Naive B cell (primary cell): Measurements from ENCODE around the gene RIMS4. TPM values are rescaled to one million over a fixed set of nuclear protein-coding genes. Genes with fewer than 3 reads are reported as not detected.

Experiments
- ATAC-seq, 2 donors: fragments of 150-1000 bp; cut with Tn5 transposase; 2 replicates each; pipeline ENCODE4 v1.10.0; 2021; ENCODE audit warnings: low read depth in 2 of 2, mild to moderate bottlenecking in 2 of 2, moderate library complexity in 2 of 2
- DNase-seq: peaks from one replicate; pipeline ENCODE4 v3.0.0; 2022
- H3K27ac Mint-ChIP-seq, 6 donors: one replicate each; pipeline ENCODE4 v1.8.0; 2020 to 2022; ENCODE audit warnings: mild to moderate bottlenecking in 6 of 6, mixed read lengths in 6 of 6, moderate library complexity in 5 of 6, inconsistent platforms in 2 of 6
- H3K27me3 Mint-ChIP-seq, 3 donors: one replicate each; pipeline ENCODE4 v1.8.0; 2021 to 2022; ENCODE audit warnings: mixed read lengths in 3 of 3, mild to moderate bottlenecking in 1 of 3
- H3K36me3 Mint-ChIP-seq, 2 donors: one replicate each; pipeline ENCODE4 v1.8.0; 2020 to 2022; ENCODE audit warnings: mixed read lengths in 2 of 2, inconsistent platforms in 1 of 2, mild to moderate bottlenecking in 1 of 2
- H3K4me1 Mint-ChIP-seq, 3 donors: one replicate each; pipeline ENCODE4 v1.8.0; 2020 to 2022; ENCODE audit warnings: mixed read lengths in 3 of 3, inconsistent platforms in 1 of 3, mild to moderate bottlenecking in 1 of 3, moderate library complexity in 1 of 3
- H3K4me3 Mint-ChIP-seq, 8 donors: one replicate each; pipeline ENCODE4 v1.8.0; 2020 to 2022; ENCODE audit warnings: mild to moderate bottlenecking in 8 of 8, mixed read lengths in 8 of 8, moderate library complexity in 8 of 8, inconsistent platforms in 2 of 8
- H3K9me3 Mint-ChIP-seq, 7 donors: one replicate each; pipeline ENCODE4 v1.8.0; 2020 to 2022; ENCODE audit warnings: mixed read lengths in 7 of 7, mild to moderate bottlenecking in 5 of 7, inconsistent platforms in 2 of 7, moderate library complexity in 1 of 7
- polyA plus RNA-seq, 6 donors: library from polyadenylated mRNA; unstranded; fragments of 300-500 nt; fragmentation: Illumina TruSeq; gene quantifications; one replicate each; pipeline ENCODE4 v1.2.3, GENCODE V29; 2021; ENCODE audit warnings: low read depth in 6 of 6

RIMS4 gene
- polyA plus RNA-seq, 6 donors from 2014 or later: not detected

DNA sequence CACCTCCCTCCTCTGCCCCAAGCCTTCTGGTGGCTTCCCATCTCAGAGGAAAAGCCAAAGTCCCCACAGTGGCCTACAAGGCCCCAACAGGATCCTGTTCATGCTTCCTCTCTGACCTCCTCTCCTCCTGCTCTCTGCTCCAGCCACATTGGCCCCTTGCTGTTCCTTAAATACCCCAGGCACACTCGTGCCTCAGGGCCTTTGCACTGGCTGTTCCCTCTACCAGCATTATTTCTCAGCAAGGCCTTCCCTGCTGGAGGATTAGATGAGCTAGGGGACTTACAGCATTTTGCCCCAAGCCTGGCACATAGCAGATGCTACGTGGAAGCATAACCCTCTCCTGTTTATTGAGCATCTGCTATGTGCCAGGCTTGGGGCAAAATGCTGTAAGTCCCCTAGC, 87.4 kb downstream of the RIMS4 start:
- H3K27ac Mint-ChIP-seq: no peak overlapping the region
- no peak overlapping the region for H3K4me3 Mint-ChIP-seq
- no peak for DNase-seq

DNA sequence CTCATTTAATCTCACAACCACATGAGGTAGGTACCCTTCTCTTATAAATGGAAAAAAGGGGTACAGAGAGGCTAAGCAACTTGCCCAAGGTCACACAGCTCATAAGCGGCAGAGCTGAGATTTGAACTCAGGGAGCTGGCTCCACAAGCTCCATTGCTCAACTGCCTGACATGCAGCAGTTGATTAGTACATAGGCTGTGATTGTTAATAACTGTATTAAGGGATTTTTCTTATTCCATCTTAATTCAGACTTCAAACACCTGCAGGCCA, 88.6 kb downstream of the RIMS4 start:
- Mint-ChIP-seq H3K4me3 (no peak overlapping the region), H3K36me3 (no peaks in the 10 kb centered on the region), H3K27me3 (peaks cover 0 to 6% (median 0%) of the 10 kb centered on the region in 3 donors), H3K9me3 (no peaks in the 10 kb centered on the region), H3K27ac (no peak overlapping the region), H3K4me1 (peaks cover 0 to 2% (median 0%) of the 10 kb centered on the region in 3 donors)
- no peak for ATAC-seq
- DNase-seq: no peak

More for the DNA sequence above, 87.4 kb downstream of the RIMS4 start:
- H3K27me3 Mint-ChIP-seq: peaks cover 0 to 6% (median 6%) of the 10 kb centered on the region in 3 donors
- no peaks in the 10 kb centered on the region for H3K36me3 Mint-ChIP-seq
- peaks cover 0 to 2% (median 0%) of the 10 kb centered on the region in 3 donors for H3K4me1 Mint-ChIP-seq
- no peaks in the 10 kb centered on the region for H3K9me3 Mint-ChIP-seq
- ATAC-seq: no peak

DNA sequence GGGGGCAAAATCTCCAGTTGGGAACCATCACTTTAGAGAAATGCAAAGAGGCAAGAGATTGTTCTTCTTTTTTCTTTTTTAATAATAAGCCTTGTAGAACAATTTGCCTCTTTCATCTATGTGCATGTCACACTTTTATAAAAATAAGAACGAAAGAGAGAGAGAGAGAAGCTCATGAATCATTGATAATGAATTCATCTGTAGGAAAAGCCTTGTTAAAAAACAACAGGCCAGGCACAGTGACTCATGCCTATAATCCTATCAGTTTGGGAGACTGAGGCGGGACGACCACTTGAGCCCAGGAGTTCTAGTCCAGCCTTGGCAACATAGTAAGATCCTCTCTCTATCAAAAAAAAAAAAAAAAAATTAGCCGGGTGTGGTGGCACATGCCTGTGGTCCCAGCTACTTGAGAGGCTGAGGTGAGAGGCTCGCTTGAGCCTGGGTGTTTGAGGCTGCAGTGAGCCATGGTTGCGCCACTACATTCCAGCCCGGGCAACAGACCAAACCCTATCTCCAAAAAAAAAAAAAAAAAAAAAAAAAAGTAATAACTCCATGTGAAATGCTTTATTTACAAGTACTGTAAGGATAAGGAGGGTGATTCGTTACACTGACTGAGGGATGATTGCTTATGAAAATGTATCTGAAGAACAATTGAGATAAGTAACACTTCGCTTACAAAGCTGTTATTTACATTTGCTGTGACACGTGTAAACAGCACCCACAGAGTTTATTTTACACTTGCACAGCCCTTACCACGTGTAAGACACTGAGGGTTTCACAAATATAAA, 89.2 kb downstream of the RIMS4 start:
- Mint-ChIP-seq H3K9me3 (no peaks in the 10 kb centered on the region), H3K4me1 (peaks cover 0 to 2% (median 0%) of the 10 kb centered on the region in 3 donors), H3K36me3 (no peaks in the 10 kb centered on the region), H3K27me3 (peaks cover 0 to under 1% (median 0%) of the 10 kb centered on the region in 3 donors), H3K27ac (no peak overlapping the region), H3K4me3 (no peak overlapping the region)
- DNase-seq (no peak), ATAC-seq (no peak)

DNA sequence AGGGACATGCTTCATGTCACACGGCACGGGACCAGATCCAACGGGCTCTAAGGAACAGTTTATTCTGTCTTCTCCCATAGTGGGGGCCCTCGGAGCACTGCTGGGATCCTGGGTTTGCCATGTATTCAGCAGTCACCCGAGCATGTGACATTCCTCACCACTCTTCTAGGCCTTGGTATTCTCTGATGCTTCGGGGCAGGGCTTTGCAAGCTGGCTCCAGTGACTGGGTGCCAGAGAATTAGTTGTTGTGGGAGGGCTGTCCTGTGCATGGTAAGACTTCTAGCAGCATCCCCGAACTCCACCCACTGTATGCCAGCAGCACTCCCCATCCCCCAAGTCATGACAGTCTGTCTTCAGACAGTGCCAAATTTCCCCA, 89.7 kb downstream of the RIMS4 start:
- DNase-seq (no peak), ATAC-seq (no peak)
- no peak overlapping the region for H3K4me3 Mint-ChIP-seq
- no peaks in the 10 kb centered on the region for H3K9me3 Mint-ChIP-seq
- H3K4me1 Mint-ChIP-seq: peaks cover 0 to 2% (median 0%) of the 10 kb centered on the region in 3 donors
- H3K27ac Mint-ChIP-seq: no peak overlapping the region
- no peaks in the 10 kb centered on the region for H3K36me3 Mint-ChIP-seq
- no peaks in the 10 kb centered on the region for H3K27me3 Mint-ChIP-seq

DNA sequence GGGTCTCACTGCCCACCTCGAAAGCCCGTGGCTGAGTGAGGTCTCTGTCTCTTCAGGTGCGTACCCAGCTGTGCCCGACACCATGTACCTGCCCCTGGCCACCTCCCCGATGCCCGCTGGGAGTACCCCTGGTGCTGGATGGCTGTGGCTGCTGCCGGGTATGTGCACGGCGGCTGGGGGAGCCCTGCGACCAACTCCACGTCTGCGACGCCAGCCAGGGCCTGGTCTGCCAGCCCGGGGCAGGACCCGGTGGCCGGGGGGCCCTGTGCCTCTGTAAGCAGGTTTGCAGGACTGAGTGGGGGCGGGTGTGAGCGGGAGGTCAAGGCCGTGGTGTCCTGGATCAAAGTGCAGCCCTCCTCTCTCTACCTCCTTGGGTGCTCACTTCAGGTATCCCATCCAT, 90.5 kb downstream of the RIMS4 start:
- no peak for DNase-seq
- Mint-ChIP-seq H3K4me1 (peaks cover 0 to 2% (median 0%) of the 10 kb centered on the region in 3 donors), H3K4me3 (no peak overlapping the region), H3K36me3 (no peaks in the 10 kb centered on the region), H3K27me3 (no peaks in the 10 kb centered on the region), H3K9me3 (no peaks in the 10 kb centered on the region), H3K27ac (peak overlapping the region in 1 of 6 donors; percentile 9)
- no peak for ATAC-seq

DNA sequence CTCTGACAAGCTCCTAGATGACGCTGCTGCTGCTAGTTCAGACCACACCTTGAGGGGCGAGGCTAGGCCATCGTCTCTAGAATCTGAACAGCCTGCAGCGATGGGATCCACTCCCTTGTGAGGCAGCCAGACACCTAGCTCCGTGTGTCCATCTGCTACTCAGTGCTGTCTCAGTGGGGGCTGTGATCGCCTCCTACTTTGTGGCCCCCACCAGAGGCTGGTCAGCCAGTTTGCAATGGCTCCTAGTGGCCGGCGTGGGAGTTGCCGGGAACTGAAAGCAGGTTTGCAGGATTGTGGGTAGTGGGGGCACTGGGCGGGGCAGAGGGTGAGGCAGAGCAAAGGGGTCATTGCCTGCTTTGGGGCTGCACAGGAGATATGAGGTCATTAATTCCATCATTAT, 92.4 kb downstream of the RIMS4 start:
- H3K9me3 Mint-ChIP-seq: peaks cover 0 to 2% (median 0%) of the 10 kb centered on the region in 7 donors
- H3K4me3 Mint-ChIP-seq: no peak overlapping the region
- H3K27ac Mint-ChIP-seq: no peak overlapping the region
- H3K36me3 Mint-ChIP-seq: no peaks in the 10 kb centered on the region
- ATAC-seq: no peak
- H3K4me1 Mint-ChIP-seq: no peaks in the 10 kb centered on the region
- no peak for DNase-seq
- peaks cover 7 to 11% (median 8%) of the 10 kb centered on the region in 3 donors for H3K27me3 Mint-ChIP-seq

DNA sequence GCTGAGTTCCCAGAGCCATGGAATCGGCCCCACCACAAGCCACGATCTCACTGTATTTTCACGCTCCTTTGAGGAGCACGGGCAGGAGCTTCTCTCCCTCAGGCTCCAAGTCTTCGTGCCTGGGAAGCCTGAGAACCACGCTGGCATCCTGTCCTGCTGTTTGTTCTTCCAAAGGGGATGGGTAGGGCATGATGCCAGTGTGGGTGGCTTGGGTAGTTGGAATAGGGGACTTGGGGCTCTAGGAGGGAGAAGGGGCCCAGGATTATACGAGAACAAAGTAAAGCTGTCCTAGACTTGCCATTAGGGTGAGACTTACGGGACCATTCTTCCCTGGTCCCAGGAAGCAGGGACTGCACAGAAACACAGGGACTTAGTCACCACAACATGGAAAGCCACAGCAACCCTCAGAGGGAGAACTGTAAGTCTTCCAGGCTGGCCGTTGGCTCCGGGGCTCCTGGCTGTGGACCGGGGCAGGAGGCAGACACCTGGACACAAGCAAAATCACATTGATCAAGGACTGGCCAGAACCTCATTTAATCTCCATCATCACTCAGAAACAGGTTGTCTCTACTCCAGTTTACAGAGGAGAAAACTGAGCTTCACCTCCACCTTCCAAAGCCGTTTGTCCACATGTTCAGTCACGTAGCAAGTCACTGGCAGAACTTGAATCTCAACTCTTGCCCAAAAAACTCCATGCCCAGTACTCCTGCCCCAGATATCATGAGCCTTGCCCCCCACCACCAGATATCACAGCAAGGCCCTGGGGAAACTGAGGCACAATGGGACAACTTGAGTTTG, 93.8 kb downstream of the RIMS4 start:
- Mint-ChIP-seq H3K27ac (no peak overlapping the region), H3K27me3 (peaks cover 7 to 17% (median 11%) of the 10 kb centered on the region in 3 donors), H3K36me3 (no peaks in the 10 kb centered on the region), H3K4me1 (no peaks in the 10 kb centered on the region), H3K4me3 (no peak overlapping the region), H3K9me3 (peaks cover 0 to 2% (median 0%) of the 10 kb centered on the region in 7 donors)
- DNase-seq (no peak), ATAC-seq (no peak)

DNA sequence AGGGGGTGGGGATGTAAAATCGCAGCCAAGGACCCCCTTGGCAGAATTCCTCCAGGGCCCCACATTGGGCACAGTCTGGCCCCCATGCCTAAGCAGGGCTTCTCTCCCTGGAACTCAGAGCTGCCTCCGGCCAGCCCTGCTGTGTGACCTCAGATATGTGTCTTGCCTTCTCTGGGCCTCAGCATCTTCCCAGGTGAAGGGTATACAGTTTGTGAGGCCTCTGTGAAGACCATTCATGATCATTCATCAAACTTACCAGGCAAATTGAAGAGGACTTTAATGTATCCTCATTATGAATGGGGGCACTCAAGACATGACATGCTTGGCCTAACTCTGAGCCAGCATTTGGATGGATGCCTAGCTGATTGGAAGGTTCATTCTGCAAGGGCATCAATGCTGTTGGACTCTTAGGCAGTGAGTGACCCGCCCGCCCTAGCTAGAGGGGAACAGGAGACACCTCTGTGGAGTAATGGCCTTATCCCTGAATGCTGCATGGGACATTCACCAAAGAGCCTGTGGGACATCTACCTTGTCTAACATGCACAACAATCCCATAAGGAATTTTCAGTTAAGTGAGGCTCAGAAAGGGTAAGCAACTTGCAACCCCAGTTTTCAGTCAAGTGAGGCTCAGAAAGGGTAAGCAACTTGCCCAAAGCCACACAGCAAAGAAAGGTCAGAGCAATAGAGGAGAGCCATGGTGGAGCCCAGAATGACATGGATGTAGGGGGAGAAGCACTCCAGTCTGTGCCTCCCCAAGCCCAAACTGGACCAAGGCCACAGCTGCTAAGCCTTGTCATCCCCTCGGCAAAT, 94.6 kb downstream of the RIMS4 start:
- H3K27me3 Mint-ChIP-seq: peaks cover 7 to 19% (median 11%) of the 10 kb centered on the region in 3 donors
- H3K9me3 Mint-ChIP-seq: peaks cover 0 to 2% (median 0%) of the 10 kb centered on the region in 7 donors
- no peak for ATAC-seq
- H3K4me3 Mint-ChIP-seq: no peak overlapping the region
- H3K4me1 Mint-ChIP-seq: no peaks in the 10 kb centered on the region
- no peaks in the 10 kb centered on the region for H3K36me3 Mint-ChIP-seq
- peak overlapping the region in 1 of 6 donors; percentile 56 for H3K27ac Mint-ChIP-seq
- no peak for DNase-seq

DNA sequence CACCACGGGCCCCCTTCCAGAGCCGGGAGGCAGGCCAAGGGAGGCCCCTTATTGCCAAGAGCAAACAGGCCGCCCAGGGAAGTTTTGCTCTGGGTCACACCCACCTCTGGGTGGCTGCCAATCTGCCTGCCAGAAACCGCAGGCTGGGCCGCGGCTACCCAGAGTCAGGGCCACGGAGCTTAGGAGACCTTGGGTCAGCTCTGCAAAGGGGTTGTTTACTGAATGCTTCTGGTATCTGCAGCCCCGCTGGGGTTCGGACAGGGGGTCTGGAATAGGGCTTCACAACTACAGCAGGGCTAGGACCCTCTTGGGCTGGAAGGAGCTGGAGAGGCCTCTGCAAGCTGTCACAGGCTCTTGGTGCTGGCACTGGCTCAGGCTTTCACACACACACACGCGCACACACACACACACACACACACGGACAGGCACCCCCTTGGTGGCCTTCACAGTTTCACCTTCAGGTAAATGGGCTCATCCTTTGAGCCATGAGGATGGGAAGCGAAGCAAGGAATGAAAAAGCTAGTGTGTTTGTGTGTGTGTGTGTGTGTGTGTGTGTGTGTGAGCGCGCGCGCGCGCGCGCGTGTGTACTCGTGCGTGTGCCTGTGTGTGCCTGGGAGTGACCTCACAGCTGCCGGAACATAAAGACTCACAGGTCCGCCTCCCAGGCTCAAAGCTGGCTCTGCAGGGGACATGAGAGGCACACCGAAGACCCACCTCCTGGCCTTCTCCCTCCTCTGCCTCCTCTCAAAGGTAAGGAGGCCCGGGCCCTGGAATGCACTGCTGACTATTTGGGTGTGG, 95.4 kb downstream of the RIMS4 start, which contains the start of gene CCN5:
Gene CCN5 (plus strand): TSS at position 669 of the 798 bp plus-strand sequence. CDS start 22 bp downstream, at position 691.
- no peaks in the 10 kb centered on the region for H3K36me3 Mint-ChIP-seq
- peaks cover 7 to 19% (median 11%) of the 10 kb centered on the region in 3 donors for H3K27me3 Mint-ChIP-seq
- no peak within 1 kb of the TSS for H3K4me3 Mint-ChIP-seq
- H3K27ac Mint-ChIP-seq: peak within 1 kb of the TSS in 2 of 6 donors; percentile 36 to 56
- H3K4me1 Mint-ChIP-seq: no peaks in the 10 kb centered on the region
- peaks cover 0 to 2% (median 0%) of the 10 kb centered on the region in 7 donors for H3K9me3 Mint-ChIP-seq
- ATAC-seq (no peak), DNase-seq (no peak)

DNA sequence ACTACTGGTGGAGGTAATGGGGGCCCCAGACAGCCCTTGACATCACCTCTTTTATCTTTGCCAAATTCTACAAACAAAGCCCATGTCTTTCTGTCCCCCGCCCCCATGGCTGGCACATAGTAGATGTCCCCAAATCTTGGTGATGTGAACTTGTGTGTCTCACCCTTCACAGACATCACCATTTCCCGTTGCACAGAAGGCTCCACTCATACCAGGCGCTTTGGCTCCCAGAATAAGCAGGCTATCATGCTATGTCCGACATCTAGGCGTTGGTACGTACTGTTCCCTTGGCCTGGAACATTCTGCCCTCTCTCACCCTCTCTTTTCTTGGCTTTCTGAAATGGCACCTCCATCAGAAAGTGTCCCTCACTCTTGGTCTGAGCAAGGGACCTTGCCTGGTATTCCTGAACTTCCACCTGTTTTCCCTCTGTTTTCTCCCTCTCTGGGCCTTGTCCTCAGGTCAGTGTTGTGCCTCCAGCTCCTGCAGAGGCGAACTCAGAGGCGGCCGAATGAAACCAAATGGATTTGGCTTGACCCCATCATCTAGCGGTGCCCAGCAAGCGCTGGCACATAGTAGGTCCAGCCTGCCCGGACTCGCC, 96.1 kb downstream of the RIMS4 start:
- no peak for ATAC-seq
- no peak for DNase-seq
- peaks cover 0 to 2% (median 0%) of the 10 kb centered on the region in 7 donors for H3K9me3 Mint-ChIP-seq
- H3K27me3 Mint-ChIP-seq: peaks cover 7 to 19% (median 11%) of the 10 kb centered on the region in 3 donors
- H3K27ac Mint-ChIP-seq: peak overlapping the region in 1 of 6 donors; percentile 36
- H3K36me3 Mint-ChIP-seq: no peaks in the 10 kb centered on the region
- H3K4me1 Mint-ChIP-seq: no peaks in the 10 kb centered on the region
- no peak overlapping the region for H3K4me3 Mint-ChIP-seq

DNA sequence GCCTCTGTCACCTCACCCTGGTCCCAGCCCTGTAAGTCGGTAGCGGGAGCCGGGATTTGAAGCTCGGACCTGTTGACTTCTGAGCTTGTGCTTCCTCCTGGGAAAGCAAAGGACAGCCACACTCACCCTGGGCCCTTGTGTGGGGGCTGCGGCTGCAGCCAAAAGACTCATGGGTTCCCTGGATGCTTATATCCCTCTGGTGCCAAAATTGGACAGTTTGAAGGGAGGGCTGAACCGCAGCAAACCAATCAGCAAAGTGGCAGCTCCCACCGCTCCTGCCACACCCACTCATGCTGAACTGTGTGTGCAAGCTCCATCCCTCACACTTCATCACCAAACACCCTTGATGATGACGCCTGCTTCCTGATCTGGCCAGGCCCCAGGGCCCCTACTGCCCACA, 99.1 kb downstream of the RIMS4 start:
- DNase-seq (no peak), ATAC-seq (no peak)
- Mint-ChIP-seq H3K4me3 (no peak overlapping the region), H3K4me1 (no peaks in the 10 kb centered on the region), H3K36me3 (no peaks in the 10 kb centered on the region), H3K27ac (no peak overlapping the region), H3K9me3 (peaks cover 0 to 2% (median 0%) of the 10 kb centered on the region in 7 donors), H3K27me3 (peaks cover 7 to 19% (median 11%) of the 10 kb centered on the region in 3 donors)

DNA sequence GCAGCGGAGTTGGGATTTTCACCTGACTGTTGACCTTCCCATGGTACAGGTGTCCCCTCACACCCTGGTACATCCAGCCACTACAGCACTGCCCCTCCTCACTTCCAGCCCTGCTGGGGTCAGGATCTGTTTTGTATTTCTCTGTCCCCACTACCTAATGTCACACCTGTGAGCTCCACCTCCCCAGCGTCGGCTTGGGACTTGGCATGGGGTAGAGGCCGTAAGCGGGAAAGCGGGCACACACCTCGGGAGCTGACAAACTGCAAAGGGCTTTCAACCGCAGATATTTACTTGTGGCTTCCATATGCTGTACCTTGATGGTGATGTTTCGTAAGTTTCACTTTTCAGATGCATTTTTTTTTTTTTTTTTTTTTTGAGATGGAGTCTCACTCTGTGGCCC, 100.5 kb downstream of the RIMS4 start:
- DNase-seq (no peak), ATAC-seq (no peak)
- H3K36me3 Mint-ChIP-seq: no peaks in the 10 kb centered on the region
- H3K9me3 Mint-ChIP-seq: peaks cover 0 to 2% (median 0%) of the 10 kb centered on the region in 7 donors
- H3K4me1 Mint-ChIP-seq: no peaks in the 10 kb centered on the region
- no peak overlapping the region for H3K27ac Mint-ChIP-seq
- peaks cover 7 to 19% (median 17%) of the 10 kb centered on the region in 3 donors for H3K27me3 Mint-ChIP-seq
- H3K4me3 Mint-ChIP-seq: no peak overlapping the region
